ENCODE measurements around the gene TMEM201. TPM values are rescaled to one million over a fixed set of nuclear protein-coding genes. Genes with fewer than 3 reads are reported as not detected.

The TMEM201 gene
- total RNA-seq = 10 to 100 TPM; 24.1 TPM
- polyA plus RNA-seq (2013, experiment 1 of 2) = 17.8 TPM
- 17.3 TPM for polyA plus RNA-seq (2013, experiment 2 of 2)
- long read RNA-seq, experiment 1, partial matches to known transcripts = 5 of 7 reads
- long read RNA-seq, experiment 1, other reads (novel, unspliced or antisense) = 1 of 7 reads
- long read RNA-seq, experiment 2, transcript TMEM201-202 (11 exons, 3,776 nt) = major isoform, 13 of 38 reads
- long read RNA-seq, experiment 2, transcript TMEM201-201 (6 exons, 3,851 nt) = minor isoform, 8 of 38 reads
- long read RNA-seq, experiment 2, partial matches to known transcripts = 8 of 38 reads
- long read RNA-seq, experiment 2, other reads (novel, unspliced or antisense) = 9 of 38 reads
- long read RNA-seq, experiment 3, transcript TMEM201-202 (11 exons, 3,776 nt) = major isoform, 10 of 32 reads
- long read RNA-seq, experiment 3, partial matches to known transcripts = 10 of 32 reads
- long read RNA-seq, experiment 3, other reads (novel, unspliced or antisense) = 9 of 32 reads
- long read RNA-seq, experiment 4 = 0 reads

GRCh38 chr1:9588551-9589143, at the start of gene TMEM201:
TSS of gene TMEM201 (plus strand) at chr1:9588911. CDS start at chr1:9588931, 20 bp downstream.
- H3K27ac Mint-ChIP-seq = peak within 1 kb of the TSS; percentile 80
- Histone ChIP-seq H3K4me3 (ENCODE audit: low read length) (peak within 1 kb of the TSS; percentile 85), H3K4me1 (ENCODE audit: control insufficient read depth, insufficient read depth, low read length) (peaks cover 21% of the 10 kb centered on the region), H3K9me3 (ENCODE audit: control insufficient read depth, low read length) (no peaks in the 10 kb centered on the region), H3K27me3 (ENCODE audit: control insufficient read depth, insufficient read depth, low read length, poor library complexity, severe bottlenecking) (no peaks in the 10 kb centered on the region), H3K27ac (ENCODE audit: low read depth, low read length) (no peak within 1 kb of the TSS), H3K36me3 (ENCODE audit: control insufficient read depth, insufficient read depth, low read length) (peaks cover 10% of the 10 kb centered on the region), H3K9ac (ENCODE audit: extremely low read depth, low read length, poor library complexity, severe bottlenecking) (peak within 1 kb of the TSS; percentile 43)
- H3K27me3 Mint-ChIP-seq (ENCODE audit: insufficient read depth) = no peaks in the 10 kb centered on the region
- peaks cover 36% of the 10 kb centered on the region for H3K4me1 Mint-ChIP-seq
- no peaks in the 10 kb centered on the region for H3K9me3 Mint-ChIP-seq
- 0% methylated on average over 8 to 94 of the region's 94 CpGs for WGBS, 2 experiments (ENCODE audit: insufficient coverage in 1 of 2, insufficient read length in 1 of 2)
- H3K36me3 Mint-ChIP-seq (ENCODE audit: low read depth) = peaks cover 7% of the 10 kb centered on the region
- peak within 1 kb of the TSS; percentile 77 for H3K4me3 Mint-ChIP-seq
- DNase-seq = peak; percentile 97
- peak; percentile 93 for TF ChIP-seq CTCF (conservative IDR thresholded peaks at IDR 0.05)

- no peaks in the 10 kb centered on the region for H3K9me3 ChIP-seq (ENCODE audit: control insufficient read depth, low read length)
- WGBS, 2 experiments (ENCODE audit: insufficient coverage in 1 of 2, insufficient read length in 1 of 2) = 1% methylated on average over 32 to 92 of the region's 92 CpGs
- peaks cover 5% of the 10 kb centered on the region for H3K4me1 ChIP-seq (ENCODE audit: control insufficient read depth, insufficient read depth, low read length)
- peak; percentile 26 for TF ChIP-seq CTCF (conservative IDR thresholded peaks at IDR 0.05)
- peak within 1 kb of the TSS; percentile 87 for H3K4me3 ChIP-seq (ENCODE audit: low read length)
- Mint-ChIP-seq H3K27me3 (ENCODE audit: insufficient read depth) (no peaks in the 10 kb centered on the region), H3K9me3 (no peaks in the 10 kb centered on the region), H3K36me3 (ENCODE audit: low read depth) (peaks cover 12% of the 10 kb centered on the region), H3K4me1 (peaks cover 16% of the 10 kb centered on the region), H3K27ac (peak within 1 kb of the TSS; percentile 93), H3K4me3 (peak within 1 kb of the TSS; percentile 90)
- H3K36me3 ChIP-seq (ENCODE audit: control insufficient read depth, insufficient read depth, low read length) = peaks cover 6% of the 10 kb centered on the region
- H3K27ac ChIP-seq (ENCODE audit: low read depth, low read length) = peak within 1 kb of the TSS; percentile 53
- H3K27me3 ChIP-seq (ENCODE audit: control insufficient read depth, insufficient read depth, low read length, poor library complexity, severe bottlenecking) = no peaks in the 10 kb centered on the region
- peak within 1 kb of the TSS; percentile 47 for H3K9ac ChIP-seq (ENCODE audit: extremely low read depth, low read length, poor library complexity, severe bottlenecking)
- peak; percentile 99 for DNase-seq
Measured at GRCh38 chr1:9539165-9539828, 49.4 kb upstream of the TMEM201 start, which contains the start of gene SLC25A33. TSS of gene SLC25A33 (plus strand) at chr1:9539465. CDS start at chr1:9539692, 227 bp downstream.

GRCh38 chr1:9539829-9540550, 48.7 kb upstream of the TMEM201 start:
- H3K9ac ChIP-seq (ENCODE audit: extremely low read depth, low read length, poor library complexity, severe bottlenecking) = peak overlapping the region; percentile 47
- Mint-ChIP-seq H3K4me1 (peaks cover 18% of the 10 kb centered on the region), H3K9me3 (no peaks in the 10 kb centered on the region), H3K36me3 (ENCODE audit: low read depth) (peaks cover 12% of the 10 kb centered on the region), H3K27ac (peak overlapping the region; percentile 93), H3K27me3 (ENCODE audit: insufficient read depth) (no peaks in the 10 kb centered on the region), H3K4me3 (peak overlapping the region; percentile 90)
- peaks cover 5% of the 10 kb centered on the region for H3K4me1 ChIP-seq (ENCODE audit: control insufficient read depth, insufficient read depth, low read length)
- H3K36me3 ChIP-seq (ENCODE audit: control insufficient read depth, insufficient read depth, low read length) = peaks cover 6% of the 10 kb centered on the region
- 1 to 7% methylated on average over 12 to 58 of the region's 61 CpGs for WGBS, 2 experiments (ENCODE audit: insufficient coverage in 1 of 2, insufficient read length in 1 of 2)
- H3K27ac ChIP-seq (ENCODE audit: low read depth, low read length) = peak overlapping the region; percentile 53
- H3K27me3 ChIP-seq (ENCODE audit: control insufficient read depth, insufficient read depth, low read length, poor library complexity, severe bottlenecking) = no peaks in the 10 kb centered on the region
- peak; percentile 5 for TF ChIP-seq CTCF (conservative IDR thresholded peaks at IDR 0.05)
- H3K4me3 ChIP-seq (ENCODE audit: low read length) = peak overlapping the region; percentile 87
- peak; percentile 78 for DNase-seq
- no peaks in the 10 kb centered on the region for H3K9me3 ChIP-seq (ENCODE audit: control insufficient read depth, low read length)
